SK-N-SH treated with all-trans-retinoic acid at 6 μM for 48 hours (cell line): ENCODE data around the gene INCENP.

Experiments used
- ARNTL ChIP-seq: fragments of 450-650 bp; formaldehyde crosslinking; IDR thresholded peaks from 2 replicates; pipeline ENCODE4 v1.5.0; 2020; ENCODE audit warnings: low read depth, mild to moderate bottlenecking, moderate library complexity, borderline replicate concordance
- CSDC2 ChIP-seq: fragments of 250-450 bp; sonication (Bioruptor Pico); IDR thresholded peaks from 2 replicates; pipeline ENCODE4 v1.5.0; 2020; ENCODE audit warnings: mild to moderate bottlenecking, moderate library complexity
- PPARA ChIP-seq: fragments of 250-450 bp; sonication (Bioruptor Pico); IDR thresholded peaks from 2 replicates; pipeline ENCODE4 v1.5.0; 2020; ENCODE audit warnings: mild to moderate bottlenecking, borderline replicate concordance
- TOX ChIP-seq: fragments of 250-450 bp; sonication (Bioruptor Pico); IDR thresholded peaks from 2 replicates; pipeline ENCODE4 v1.8.0; 2021; ENCODE audit warnings: mild to moderate bottlenecking, moderate library complexity, borderline replicate concordance
- ZC3H10 ChIP-seq: fragments of 250-450 bp; sonication (Bioruptor Pico); IDR thresholded peaks from 2 replicates; pipeline ENCODE4 v1.5.1; 2021; ENCODE audit warnings: mild to moderate bottlenecking, moderate library complexity
- ZFP3 ChIP-seq: fragments of 250-450 bp; sonication (Bioruptor Pico); IDR thresholded peaks from 2 replicates; pipeline ENCODE4 v1.5.0; 2020; ENCODE audit warnings: mild to moderate bottlenecking, moderate library complexity
- TF ChIP-seq, protein P1 (sequence below): fragments of 250-450 bp; sonication (Bioruptor Pico); IDR thresholded peaks from 2 replicates; pipeline ENCODE4 v1.8.0; 2020; ENCODE audit warnings: mild to moderate bottlenecking, moderate library complexity, borderline replicate concordance
- TF ChIP-seq, protein P2 (sequence below): fragments of 250-450 bp; sonication (Bioruptor Pico); IDR thresholded peaks from 2 replicates; pipeline ENCODE4 v1.5.1; 2020; ENCODE audit warnings: low read depth, mild to moderate bottlenecking, moderate library complexity
- TF ChIP-seq, protein P3 (sequence below): fragments of 250-450 bp; sonication (Bioruptor Pico); IDR thresholded peaks from 2 replicates; pipeline ENCODE4 v1.5.0; 2020; ENCODE audit warnings: mild to moderate bottlenecking, moderate library complexity

DNA sequence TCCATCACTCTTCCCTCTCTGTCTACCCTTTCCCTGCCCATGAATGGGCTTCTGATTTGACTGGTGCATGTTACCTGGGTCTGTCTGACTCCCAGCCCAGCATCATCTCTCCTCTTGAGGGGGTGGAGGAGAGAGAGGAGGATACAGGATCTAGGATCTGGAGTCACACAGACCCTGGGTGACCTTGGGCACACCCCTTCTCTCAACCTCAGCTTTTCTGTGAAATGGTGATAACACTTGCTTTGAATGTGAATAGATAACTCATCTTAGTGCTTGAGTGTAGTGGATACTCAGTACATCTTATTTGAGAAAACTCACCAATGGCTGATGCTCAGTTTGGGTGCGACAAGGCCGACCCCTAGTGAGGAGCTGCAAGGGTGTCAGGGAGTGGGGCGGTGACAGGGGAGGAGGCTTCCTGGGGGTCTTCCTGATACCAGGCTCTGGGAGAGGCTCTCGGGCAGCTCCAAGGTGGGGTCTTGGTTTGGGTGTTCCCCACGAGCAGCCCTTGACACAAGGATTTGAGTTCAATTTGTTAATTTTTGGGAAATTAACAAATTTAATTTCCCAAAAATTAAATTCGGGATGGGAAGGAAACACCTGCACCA, 9.0 kb downstream of the INCENP start:
- TF ChIP-seq, protein P1, sequence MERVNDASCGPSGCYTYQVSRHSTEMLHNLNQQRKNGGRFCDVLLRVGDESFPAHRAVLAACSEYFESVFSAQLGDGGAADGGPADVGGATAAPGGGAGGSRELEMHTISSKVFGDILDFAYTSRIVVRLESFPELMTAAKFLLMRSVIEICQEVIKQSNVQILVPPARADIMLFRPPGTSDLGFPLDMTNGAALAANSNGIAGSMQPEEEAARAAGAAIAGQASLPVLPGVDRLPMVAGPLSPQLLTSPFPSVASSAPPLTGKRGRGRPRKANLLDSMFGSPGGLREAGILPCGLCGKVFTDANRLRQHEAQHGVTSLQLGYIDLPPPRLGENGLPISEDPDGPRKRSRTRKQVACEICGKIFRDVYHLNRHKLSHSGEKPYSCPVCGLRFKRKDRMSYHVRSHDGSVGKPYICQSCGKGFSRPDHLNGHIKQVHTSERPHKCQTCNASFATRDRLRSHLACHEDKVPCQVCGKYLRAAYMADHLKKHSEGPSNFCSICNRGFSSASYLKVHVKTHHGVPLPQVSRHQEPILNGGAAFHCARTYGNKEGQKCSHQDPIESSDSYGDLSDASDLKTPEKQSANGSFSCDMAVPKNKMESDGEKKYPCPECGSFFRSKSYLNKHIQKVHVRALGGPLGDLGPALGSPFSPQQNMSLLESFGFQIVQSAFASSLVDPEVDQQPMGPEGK (CRISPR knock-in tag), result no peak
- TF ChIP-seq, protein P2, sequence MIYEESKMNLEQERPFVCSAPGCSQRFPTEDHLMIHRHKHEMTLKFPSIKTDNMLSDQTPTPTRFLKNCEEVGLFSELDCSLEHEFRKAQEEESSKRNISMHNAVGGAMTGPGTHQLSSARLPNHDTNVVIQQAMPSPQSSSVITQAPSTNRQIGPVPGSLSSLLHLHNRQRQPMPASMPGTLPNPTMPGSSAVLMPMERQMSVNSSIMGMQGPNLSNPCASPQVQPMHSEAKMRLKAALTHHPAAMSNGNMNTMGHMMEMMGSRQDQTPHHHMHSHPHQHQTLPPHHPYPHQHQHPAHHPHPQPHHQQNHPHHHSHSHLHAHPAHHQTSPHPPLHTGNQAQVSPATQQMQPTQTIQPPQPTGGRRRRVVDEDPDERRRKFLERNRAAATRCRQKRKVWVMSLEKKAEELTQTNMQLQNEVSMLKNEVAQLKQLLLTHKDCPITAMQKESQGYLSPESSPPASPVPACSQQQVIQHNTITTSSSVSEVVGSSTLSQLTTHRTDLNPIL (CRISPR knock-in tag), result no peak
- no peak for TF ChIP-seq ARNTL (CRISPR knock-in tag)
- TF ChIP-seq CSDC2 (CRISPR knock-in tag), result no peak
- no peak for TF ChIP-seq ZFP3
- TF ChIP-seq, protein P3, sequence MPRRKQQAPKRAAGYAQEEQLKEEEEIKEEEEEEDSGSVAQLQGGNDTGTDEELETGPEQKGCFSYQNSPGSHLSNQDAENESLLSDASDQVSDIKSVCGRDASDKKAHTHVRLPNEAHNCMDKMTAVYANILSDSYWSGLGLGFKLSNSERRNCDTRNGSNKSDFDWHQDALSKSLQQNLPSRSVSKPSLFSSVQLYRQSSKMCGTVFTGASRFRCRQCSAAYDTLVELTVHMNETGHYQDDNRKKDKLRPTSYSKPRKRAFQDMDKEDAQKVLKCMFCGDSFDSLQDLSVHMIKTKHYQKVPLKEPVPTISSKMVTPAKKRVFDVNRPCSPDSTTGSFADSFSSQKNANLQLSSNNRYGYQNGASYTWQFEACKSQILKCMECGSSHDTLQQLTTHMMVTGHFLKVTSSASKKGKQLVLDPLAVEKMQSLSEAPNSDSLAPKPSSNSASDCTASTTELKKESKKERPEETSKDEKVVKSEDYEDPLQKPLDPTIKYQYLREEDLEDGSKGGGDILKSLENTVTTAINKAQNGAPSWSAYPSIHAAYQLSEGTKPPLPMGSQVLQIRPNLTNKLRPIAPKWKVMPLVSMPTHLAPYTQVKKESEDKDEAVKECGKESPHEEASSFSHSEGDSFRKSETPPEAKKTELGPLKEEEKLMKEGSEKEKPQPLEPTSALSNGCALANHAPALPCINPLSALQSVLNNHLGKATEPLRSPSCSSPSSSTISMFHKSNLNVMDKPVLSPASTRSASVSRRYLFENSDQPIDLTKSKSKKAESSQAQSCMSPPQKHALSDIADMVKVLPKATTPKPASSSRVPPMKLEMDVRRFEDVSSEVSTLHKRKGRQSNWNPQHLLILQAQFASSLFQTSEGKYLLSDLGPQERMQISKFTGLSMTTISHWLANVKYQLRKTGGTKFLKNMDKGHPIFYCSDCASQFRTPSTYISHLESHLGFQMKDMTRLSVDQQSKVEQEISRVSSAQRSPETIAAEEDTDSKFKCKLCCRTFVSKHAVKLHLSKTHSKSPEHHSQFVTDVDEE (CRISPR knock-in tag), result no peak
- no peak for TF ChIP-seq PPARA
- TF ChIP-seq TOX, result no peak
- no peak for TF ChIP-seq ZC3H10
